Measurements from ENCODE around the gene PIK3R6.

The PIK3R6 gene

GRCh38 chr17:8798846-8799569 lies 68.5 kb downstream of the PIK3R6 start, which contains the start of gene MFSD6L:
Gene MFSD6L, minus strand, starts transcription at chr17:8799365. Its CDS starts 245 bp downstream, at chr17:8799120.
- DNase-seq (ENCODE audit: extremely low read depth in 1 of 2, low read depth in 1 of 2): no peak

- DNase-seq (ENCODE audit: extremely low read depth in 1 of 2, low read depth in 1 of 2): no peak
Measured at GRCh38 chr17:8798176-8798845, 69.2 kb downstream of the PIK3R6 start.

- no peak for DNase-seq (ENCODE audit: extremely low read depth in 1 of 2, low read depth in 1 of 2)
Measured at GRCh38 chr17:8797621-8798175, 69.8 kb downstream of the PIK3R6 start.

- DNase-seq (ENCODE audit: extremely low read depth in 1 of 2, low read depth in 1 of 2): no peak
Measured at GRCh38 chr17:8794636-8795035, 72.8 kb downstream of the PIK3R6 start.

GRCh38 chr17:8793649-8794048 lies 73.8 kb downstream of the PIK3R6 start:
- DNase-seq (ENCODE audit: extremely low read depth in 1 of 2, low read depth in 1 of 2): no peak

GRCh38 chr17:8792646-8793045 lies 74.8 kb downstream of the PIK3R6 start:
- no peak for DNase-seq (ENCODE audit: extremely low read depth in 1 of 2, low read depth in 1 of 2)

GRCh38 chr17:8791910-8792270 lies 75.6 kb downstream of the PIK3R6 start:
- no peak for DNase-seq (ENCODE audit: extremely low read depth in 1 of 2, low read depth in 1 of 2)

- DNase-seq (ENCODE audit: extremely low read depth in 1 of 2, low read depth in 1 of 2): no peak
Measured at GRCh38 chr17:8791248-8791909, 76.1 kb downstream of the PIK3R6 start.

- DNase-seq (ENCODE audit: extremely low read depth in 1 of 2, low read depth in 1 of 2): no peak
Measured at GRCh38 chr17:8789743-8790142, 77.7 kb downstream of the PIK3R6 start.

GRCh38 chr17:8788998-8789397 lies 78.5 kb downstream of the PIK3R6 start:
- DNase-seq (ENCODE audit: extremely low read depth in 1 of 2, low read depth in 1 of 2): no peak

- DNase-seq (ENCODE audit: extremely low read depth in 1 of 2, low read depth in 1 of 2): peak; percentile 10 to 30
Measured at GRCh38 chr17:8785547-8786413, 81.7 kb downstream of the PIK3R6 start.

GRCh38 chr17:8782176-8782575 lies 85.3 kb downstream of the PIK3R6 start:
- no peak for DNase-seq (ENCODE audit: extremely low read depth in 1 of 2, low read depth in 1 of 2)

- no peak for DNase-seq (ENCODE audit: extremely low read depth in 1 of 2, low read depth in 1 of 2)
Measured at GRCh38 chr17:8781776-8782175, 85.7 kb downstream of the PIK3R6 start.

GRCh38 chr17:8776881-8777280 lies 90.6 kb downstream of the PIK3R6 start:
- DNase-seq (ENCODE audit: extremely low read depth in 1 of 2, low read depth in 1 of 2): no peak

GRCh38 chr17:8776248-8776647 lies 91.2 kb downstream of the PIK3R6 start:
- no peak for DNase-seq (ENCODE audit: extremely low read depth in 1 of 2, low read depth in 1 of 2)

GRCh38 chr17:8766731-8767130 lies 100.7 kb downstream of the PIK3R6 start:
- DNase-seq (ENCODE audit: extremely low read depth in 1 of 2, low read depth in 1 of 2): no peak

- no peak for DNase-seq (ENCODE audit: extremely low read depth in 1 of 2, low read depth in 1 of 2)
Measured at GRCh38 chr17:8762012-8762411, 105.5 kb downstream of the PIK3R6 start.

GRCh38 chr17:8758137-8758596 lies 109.3 kb downstream of the PIK3R6 start, which contains the start of gene SPDYE4:
Gene SPDYE4, minus strand, starts transcription at chr17:8758546. Its CDS starts 164 bp downstream, at chr17:8758382.
- no peak for DNase-seq (ENCODE audit: extremely low read depth in 1 of 2, low read depth in 1 of 2)

- no peak for DNase-seq (ENCODE audit: extremely low read depth in 1 of 2, low read depth in 1 of 2)
Measured at GRCh38 chr17:8757189-8757588, 110.3 kb downstream of the PIK3R6 start.

GRCh38 chr17:8755590-8756255 lies 111.8 kb downstream of the PIK3R6 start:
- DNase-seq (ENCODE audit: extremely low read depth in 1 of 2, low read depth in 1 of 2): no peak
